Erythroblast (primary cell): ENCODE results near the gene SH3RF1.

ENCODE experiments used
- DNase-seq, 2 experiments: peaks; one replicate each; lab custom pipeline; 2025; lab: John Stamatoyannopoulos, UW
- GATA1 ChIP-seq: IDR thresholded peaks from 2 replicates; pipeline ENCODE4 v1.6.1; 2011; ENCODE audit warnings: low read depth, mild to moderate bottlenecking, control low read depth, low read length, moderate library complexity
- POLR2A ChIP-seq: IDR thresholded peaks from 2 replicates; pipeline ENCODE4 v1.6.1; 2011; ENCODE audit warnings: mild to moderate bottlenecking, low read length

Gene SH3RF1

GRCh38 chr4:169100670-169101101 lies 170.1 kb downstream of the SH3RF1 start:
- peak; percentile 12 to 62 for DNase-seq
- no peak for TF ChIP-seq GATA1
- no peak for TF ChIP-seq POLR2A

- DNase-seq = no peak
- TF ChIP-seq GATA1 (no peak), POLR2A (no peak)
Observed at GRCh38 chr4:169099771-169100180, 171.0 kb downstream of the SH3RF1 start.

- no peak for DNase-seq
- TF ChIP-seq POLR2A (no peak), GATA1 (no peak)
Observed at GRCh38 chr4:169098969-169099690, 171.6 kb downstream of the SH3RF1 start.

GRCh38 chr4:169098532-169098931 lies 172.2 kb downstream of the SH3RF1 start:
- no peak for DNase-seq

GRCh38 chr4:169098054-169098497 lies 172.7 kb downstream of the SH3RF1 start:
- no peak for DNase-seq

More at GRCh38 chr4:169098532-169098931, 172.2 kb downstream of the SH3RF1 start:
- TF ChIP-seq GATA1 = no peak
- no peak for TF ChIP-seq POLR2A

GRCh38 chr4:169096221-169096620 lies 174.5 kb downstream of the SH3RF1 start:
- TF ChIP-seq GATA1 = no peak
- TF ChIP-seq POLR2A = no peak
- DNase-seq = no peak

More at GRCh38 chr4:169098054-169098497, 172.7 kb downstream of the SH3RF1 start:
- TF ChIP-seq GATA1 (no peak), POLR2A (no peak)

- TF ChIP-seq GATA1 (no peak), POLR2A (no peak)
- DNase-seq = no peak
Observed at GRCh38 chr4:169094656-169095231, 176.0 kb downstream of the SH3RF1 start.

- TF ChIP-seq GATA1 = no peak
- no peak for TF ChIP-seq POLR2A
- DNase-seq = no peak
Observed at GRCh38 chr4:169092889-169093522, 177.8 kb downstream of the SH3RF1 start.

- TF ChIP-seq GATA1 = no peak
- no peak for TF ChIP-seq POLR2A
- no peak for DNase-seq
Observed at GRCh38 chr4:169090484-169091215, 180.1 kb downstream of the SH3RF1 start.

GRCh38 chr4:169089004-169089403 lies 181.8 kb downstream of the SH3RF1 start:
- TF ChIP-seq POLR2A = no peak
- TF ChIP-seq GATA1 = no peak
- no peak for DNase-seq

GRCh38 chr4:169084954-169085353 lies 185.8 kb downstream of the SH3RF1 start:
- TF ChIP-seq GATA1 (no peak), POLR2A (no peak)
- DNase-seq = no peak

- no peak for DNase-seq
Observed at GRCh38 chr4:169080981-169081380, 189.8 kb downstream of the SH3RF1 start.

More at GRCh38 chr4:169080981-169081380, 189.8 kb downstream of the SH3RF1 start:
- no peak for TF ChIP-seq POLR2A
- TF ChIP-seq GATA1 = no peak
